Iris pigment epithelial cell (primary cell): Measurements from ENCODE around the gene RBM39.
"Not testable (repeated sequence)": the region's sequence is repeated elsewhere in the genome, so short reads cannot be mapped to it uniquely, and the experiment has no call there.

Experiments used
- DNase-seq: peaks from one replicate; pipeline ENCODE4 v3.0.0-alpha.2; 2011; ENCODE audit warnings: low read depth

The RBM39 gene

DNA sequence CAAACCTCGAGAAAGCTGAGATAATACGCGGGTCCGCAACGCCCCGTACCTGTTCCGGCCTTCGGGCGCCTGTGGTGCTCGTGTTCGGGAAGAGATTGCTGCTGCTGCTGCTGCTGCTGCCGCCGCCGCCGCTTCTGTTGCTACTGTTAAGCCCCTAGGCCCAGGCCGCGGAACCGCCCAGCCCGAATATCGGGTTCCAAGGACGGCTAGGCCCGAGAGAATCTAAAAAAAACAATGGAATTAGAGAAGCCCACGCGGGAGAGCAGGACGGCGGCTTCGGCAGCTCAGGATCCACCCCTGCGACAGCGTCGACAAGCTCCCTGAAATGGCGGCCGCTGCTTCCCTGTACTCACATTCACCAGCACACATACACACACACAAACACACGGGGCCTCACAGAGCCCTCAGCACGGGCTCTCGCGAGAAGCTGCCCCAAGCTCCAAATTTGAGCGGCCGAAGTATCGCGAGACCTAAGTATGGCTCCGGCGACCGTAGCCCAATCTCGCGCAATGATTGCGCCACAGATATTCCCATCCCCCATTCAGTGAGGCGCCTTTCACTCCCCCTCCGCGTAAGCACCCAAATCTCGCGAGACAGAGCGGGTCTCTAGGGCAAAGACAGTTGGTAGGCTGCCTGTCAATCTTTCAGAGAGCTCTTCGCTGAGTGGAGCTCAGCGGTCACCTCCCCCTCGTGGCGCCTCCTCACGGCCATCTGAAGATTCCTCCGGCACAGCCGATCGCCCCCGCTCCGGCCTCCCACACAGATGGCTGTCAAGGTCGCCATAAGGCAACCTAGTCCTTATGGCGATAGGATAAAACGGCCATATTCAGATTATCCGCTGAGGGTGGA lies at the start of gene RBM39:
Gene RBM39 (minus strand): TSS at position 369 of the 849 bp plus-strand sequence. CDS start 1,386 bp downstream, outside the sequence.
- DNase-seq: peak; percentile 100

GRCh38 chr20:35791821-35792220 lies 49.8 kb upstream of the RBM39 start:
- peak; percentile 78 for DNase-seq

DNA sequence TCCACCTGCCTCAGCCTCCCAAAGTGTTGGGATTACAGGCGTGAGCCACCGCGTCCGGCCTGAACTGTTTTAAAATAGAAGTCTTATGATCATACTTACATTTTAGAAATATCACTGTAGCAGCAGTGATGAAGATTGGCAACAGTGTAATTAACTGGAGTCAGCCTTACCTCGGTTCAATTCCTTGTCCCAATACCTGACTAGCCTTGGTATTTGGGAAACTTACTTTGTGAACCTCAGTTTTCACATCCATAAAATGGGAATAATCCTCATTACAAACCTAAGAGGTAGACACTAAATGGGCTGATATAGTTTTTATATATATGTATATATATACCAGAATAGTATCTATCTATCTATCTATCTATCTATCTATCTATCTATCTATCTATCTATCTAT lies 49.0 kb upstream of the RBM39 start:
- no peak for DNase-seq

DNA sequence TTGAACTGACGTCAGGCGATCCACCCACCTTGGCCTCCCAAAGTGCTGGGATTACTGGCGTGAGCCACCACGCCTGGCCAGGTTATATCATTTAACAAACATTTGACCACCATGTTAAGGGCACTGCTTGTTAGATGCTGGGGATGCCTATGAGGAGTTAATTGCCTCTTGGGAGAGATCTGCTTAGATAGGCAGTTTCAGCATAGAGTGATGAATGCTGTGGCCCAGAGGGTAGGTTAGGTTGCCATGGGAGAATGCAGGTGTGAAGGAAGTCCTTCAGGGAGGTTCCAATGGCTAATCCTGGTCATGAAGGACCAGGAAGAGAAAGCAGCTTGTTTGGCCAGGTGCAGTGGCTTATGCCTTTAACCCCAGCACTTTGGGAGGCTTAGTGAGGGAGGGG lies 46.7 kb upstream of the RBM39 start:
- no peak for DNase-seq

- not testable (repeated sequence) for DNase-seq
Observed at GRCh38 chr20:35785541-35785940, 43.5 kb upstream of the RBM39 start.

- not testable (repeated sequence) for DNase-seq
Observed at GRCh38 chr20:35783811-35784210, 41.8 kb upstream of the RBM39 start.

DNA sequence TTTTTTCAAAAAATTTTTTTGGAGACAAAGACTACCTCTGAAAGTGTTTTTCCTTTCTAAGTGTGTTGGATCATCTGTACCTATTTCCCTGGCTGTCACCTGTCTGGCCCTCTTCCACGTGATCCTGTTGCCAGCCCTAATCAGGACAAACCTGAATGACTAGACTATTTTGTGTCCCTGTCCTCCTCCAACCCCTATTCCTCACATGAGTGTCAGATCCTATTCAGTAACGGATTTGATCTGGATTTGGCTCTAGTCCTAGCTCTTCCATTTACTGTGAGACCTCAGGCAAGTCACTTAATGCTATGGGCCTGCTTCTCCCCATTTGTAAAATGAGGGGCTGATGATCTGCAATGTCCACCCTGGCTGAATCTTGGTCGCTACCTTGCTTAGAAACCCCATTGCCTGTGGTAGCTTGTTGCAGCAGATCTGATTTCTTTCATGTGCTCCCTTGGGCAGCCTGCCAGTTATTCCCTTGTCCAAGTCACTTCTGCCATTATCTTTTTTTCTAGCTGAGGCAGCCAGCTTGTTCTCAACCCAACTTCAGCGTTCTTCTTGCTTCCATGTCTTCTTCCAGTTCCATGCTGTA lies 34.5 kb upstream of the RBM39 start:
- DNase-seq: peak; percentile 41

DNA sequence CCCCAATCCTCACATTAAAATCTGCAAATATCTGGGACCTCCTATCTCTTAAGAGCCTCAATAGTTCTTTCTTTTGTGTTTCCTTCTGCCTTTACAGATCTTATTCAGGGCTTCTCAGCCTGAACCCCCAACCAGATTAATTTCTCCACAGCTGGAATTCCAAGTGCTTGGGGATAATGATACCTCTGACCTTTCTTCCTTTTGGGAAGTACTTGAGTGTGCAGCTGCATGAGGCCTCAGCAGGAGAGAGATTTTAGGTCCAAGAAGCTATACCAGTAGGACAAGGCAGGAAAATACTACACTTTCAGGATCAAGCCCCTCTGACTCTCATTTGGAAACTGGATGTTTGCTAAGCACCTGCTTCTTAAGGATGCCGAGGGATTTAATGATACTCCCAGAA lies 32.3 kb upstream of the RBM39 start:
- no peak for DNase-seq

GRCh38 chr20:35773154-35773751 lies 31.2 kb upstream of the RBM39 start:
- peak; percentile 17 for DNase-seq

DNA sequence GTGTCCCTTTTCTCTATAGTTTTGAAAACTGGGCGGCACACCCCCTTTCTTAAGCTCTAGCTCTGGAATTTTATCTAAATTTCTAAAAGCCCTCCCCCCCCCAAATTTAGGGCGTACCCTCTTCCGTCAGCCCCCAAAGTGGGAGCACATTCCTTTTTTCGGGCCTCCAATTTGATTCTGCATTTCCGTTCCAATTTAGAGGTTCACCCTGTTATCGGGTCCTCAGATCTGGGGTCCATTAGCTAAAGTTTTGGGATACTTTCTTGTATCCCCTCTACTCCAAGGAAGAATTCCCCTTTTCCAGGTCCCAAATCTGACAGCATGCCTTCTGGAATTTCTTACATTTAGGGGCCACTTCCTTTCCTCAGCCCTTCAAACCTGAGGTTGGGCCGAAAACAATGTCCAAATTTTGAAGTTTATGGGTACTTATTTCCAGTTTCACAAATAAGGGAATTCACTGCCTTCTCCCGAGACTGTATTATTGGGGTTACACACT lies 30.6 kb upstream of the RBM39 start:
- DNase-seq: no peak

- DNase-seq: peak; percentile 96
Observed at GRCh38 chr20:35771689-35772562, 29.9 kb upstream of the RBM39 start, which contains the start of gene PHF20. Gene PHF20, plus strand, starts transcription at chr20:35772015. Its CDS starts 29,508 bp downstream, at chr20:35801523.

- DNase-seq: no peak
Observed at GRCh38 chr20:35771367-35771688, 29.3 kb upstream of the RBM39 start.

DNA sequence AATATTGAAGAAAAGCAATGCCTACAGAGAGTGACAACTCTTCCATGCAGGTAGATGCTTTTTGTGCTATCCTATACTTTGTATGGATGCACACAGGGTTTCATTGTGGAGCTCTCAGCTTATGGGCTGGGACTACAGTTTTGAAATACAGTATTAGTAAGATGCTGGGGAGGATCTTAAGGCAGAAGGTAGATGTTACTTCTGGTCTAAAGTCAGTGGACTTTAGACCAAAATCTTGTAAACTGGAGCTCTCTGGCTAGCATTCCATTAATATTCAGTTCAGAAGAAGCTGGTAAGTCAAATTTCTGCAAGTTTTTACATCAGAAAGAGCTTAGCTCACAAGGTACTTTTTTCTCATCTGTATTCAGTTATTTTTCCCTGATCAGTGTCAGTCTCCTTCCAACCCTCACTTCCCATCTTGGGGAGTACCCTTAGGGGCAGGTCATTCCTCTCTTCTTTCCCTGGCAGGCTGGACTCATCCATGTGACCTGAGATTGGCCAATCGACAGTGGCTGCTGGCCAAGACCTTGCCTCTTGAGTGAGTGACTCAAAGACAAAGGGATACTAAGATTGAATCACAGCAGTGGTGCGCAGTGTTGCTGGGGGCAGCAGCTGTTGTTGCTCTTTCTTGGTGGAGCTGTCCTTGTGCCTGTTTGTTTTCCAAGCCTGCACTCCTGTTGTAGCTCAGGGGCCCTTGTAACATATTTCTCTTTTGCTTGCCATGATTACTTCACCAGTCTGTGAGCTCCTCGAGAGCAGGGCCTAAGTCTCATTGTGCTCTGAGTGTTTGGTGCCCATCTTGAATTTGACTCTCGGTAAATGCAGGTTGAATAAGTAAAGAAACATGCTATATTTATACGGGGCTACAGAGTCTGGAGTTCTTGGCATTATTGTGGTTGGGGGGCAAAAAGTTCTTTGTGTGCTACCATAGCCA lies 26.9 kb upstream of the RBM39 start:
- DNase-seq: peak; percentile 98

GRCh38 chr20:35767683-35768481 lies 25.8 kb upstream of the RBM39 start:
- DNase-seq: peak; percentile 48

DNA sequence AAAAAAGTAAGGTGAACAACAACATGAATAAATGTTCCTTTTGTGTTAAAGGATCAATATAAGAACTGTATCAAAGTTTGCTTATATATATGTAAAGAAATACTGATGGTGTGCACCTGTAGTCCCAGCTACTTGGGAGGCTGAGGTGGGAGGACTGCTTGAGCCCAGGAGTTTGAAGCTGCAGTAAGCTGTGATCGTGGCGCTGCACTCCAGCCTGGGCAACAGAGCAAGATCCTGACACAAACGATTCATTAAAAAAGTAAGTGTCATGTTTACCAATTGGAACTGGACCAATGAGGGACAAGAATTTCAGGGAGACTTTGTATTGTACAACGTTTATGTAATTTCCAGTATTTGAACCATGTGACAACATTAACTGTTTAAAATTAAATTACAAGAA lies 24.8 kb upstream of the RBM39 start:
- DNase-seq: no peak

DNA sequence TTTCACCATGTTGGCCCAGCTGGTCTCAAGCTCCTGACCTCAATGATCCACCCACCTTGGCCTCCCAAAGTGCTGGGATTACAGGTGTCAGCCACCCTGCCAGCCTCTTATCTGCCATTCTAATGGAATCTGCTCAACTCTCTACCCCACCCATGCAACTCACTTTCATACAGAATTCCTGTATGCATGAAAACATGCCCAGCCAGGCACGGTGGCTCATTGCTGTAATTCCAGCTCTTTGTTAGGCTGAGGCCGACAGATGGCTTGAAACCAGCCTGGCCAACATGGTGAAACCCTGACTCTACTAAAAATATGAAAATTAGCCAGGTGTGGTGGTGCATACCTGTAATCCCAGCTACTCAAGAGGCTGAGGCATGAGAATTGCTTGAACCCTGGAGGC lies 22.9 kb upstream of the RBM39 start:
- DNase-seq: not testable (repeated sequence)

DNA sequence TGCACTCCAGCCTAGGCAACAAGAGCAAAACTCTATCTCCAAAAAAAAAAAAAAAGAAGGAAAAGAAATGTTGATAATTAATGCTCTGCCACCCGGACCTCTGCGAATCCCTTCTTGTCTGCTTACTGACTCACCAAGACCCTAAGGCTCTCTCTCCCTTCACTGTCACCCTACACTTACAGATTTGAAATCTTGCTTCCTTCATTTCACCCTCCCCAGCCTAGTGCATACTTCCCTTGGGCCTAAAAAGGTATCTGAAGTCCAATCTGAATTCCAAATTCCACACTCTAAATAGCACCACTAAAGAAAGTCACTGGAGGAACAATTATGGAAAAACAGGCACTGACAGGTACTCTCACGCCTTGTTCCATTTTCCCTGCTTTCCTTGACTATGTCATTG lies 20.4 kb upstream of the RBM39 start:
- DNase-seq: no peak

DNA sequence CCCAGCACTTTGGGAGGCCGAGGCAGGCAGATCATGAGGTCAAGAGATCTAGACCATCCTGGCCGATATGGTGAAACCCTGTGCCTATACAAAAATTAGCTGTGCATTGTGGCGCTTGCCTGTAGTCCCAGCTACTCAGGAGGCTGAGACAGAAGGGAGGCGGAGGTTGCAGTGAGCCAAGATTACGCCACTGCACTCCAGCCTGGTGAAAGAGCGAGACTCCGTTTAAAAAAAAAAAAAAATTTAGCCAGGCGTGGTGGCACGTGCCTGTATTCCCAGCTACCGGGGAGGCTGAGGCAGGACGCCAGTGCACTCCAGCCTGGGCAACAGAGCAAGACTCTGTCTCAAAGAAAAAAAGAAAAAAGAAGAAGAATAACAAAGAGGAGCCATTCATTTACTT lies 19.5 kb upstream of the RBM39 start:
- DNase-seq: not testable (repeated sequence)

GRCh38 chr20:35757098-35757705 lies 15.1 kb upstream of the RBM39 start:
- no peak for DNase-seq

- DNase-seq: no peak
Observed at GRCh38 chr20:35756404-35756803, 14.3 kb upstream of the RBM39 start.
